Glutamatergic neuron (in vitro differentiated cells): ENCODE data around the gene GDI2. TPM values are rescaled to one million over a fixed set of nuclear protein-coding genes. Genes with fewer than 3 reads are reported as not detected.

Experiments used
- DNase-seq: peaks from one replicate; pipeline ENCODE4 v3.0.0; 2022
- H3K27ac Mint-ChIP-seq: one replicate; pipeline ENCODE4 v1.8.0; 2020; ENCODE audit warnings: mild to moderate bottlenecking, mixed read lengths, inconsistent platforms; ENCODE audit not compliant: unreplicated experiment
- H3K27me3 Mint-ChIP-seq: one replicate; pipeline ENCODE4 v1.8.0; 2020; ENCODE audit warnings: mild to moderate bottlenecking, moderate library complexity, mixed read lengths, inconsistent platforms; ENCODE audit not compliant: unreplicated experiment
- H3K36me3 Mint-ChIP-seq: one replicate; pipeline ENCODE4 v1.8.0; 2020; ENCODE audit warnings: mild to moderate bottlenecking, mixed read lengths, inconsistent platforms; ENCODE audit not compliant: unreplicated experiment
- H3K4me1 Mint-ChIP-seq: one replicate; pipeline ENCODE4 v1.8.0; 2020; ENCODE audit warnings: mild to moderate bottlenecking, low read depth, mixed read lengths, inconsistent platforms; ENCODE audit not compliant: unreplicated experiment
- H3K4me3 Mint-ChIP-seq: one replicate; pipeline ENCODE4 v1.8.0; 2020; ENCODE audit warnings: mild to moderate bottlenecking, mixed read lengths, inconsistent platforms; ENCODE audit not compliant: unreplicated experiment
- H3K9me3 Mint-ChIP-seq: one replicate; pipeline ENCODE4 v1.8.0; 2020; ENCODE audit warnings: mild to moderate bottlenecking, moderate library complexity, mixed read lengths, inconsistent platforms; ENCODE audit not compliant: unreplicated experiment
- total RNA-seq: library from RNA; stranded (reverse); fragmentation: NEBNext Ultra II Directional; extraction: Animal tissue kit (Norgen Biotek cat#: 25700); gene quantifications from one replicate; pipeline ENCODE4 v1.2.1, GENCODE V29; 2021; ENCODE audit not compliant: unreplicated experiment
- TF ChIP-seq, protein P1 (sequence below): fragments of 200-600 bp; sonication (generic); IDR thresholded peaks from one replicate; pipeline ENCODE4 v1.5.0; 2021; ENCODE audit not compliant: partially characterized antibody, unreplicated experiment

The GDI2 gene
- total RNA-seq, 1 donor from 2014 or later, result 294 TPM

DNA sequence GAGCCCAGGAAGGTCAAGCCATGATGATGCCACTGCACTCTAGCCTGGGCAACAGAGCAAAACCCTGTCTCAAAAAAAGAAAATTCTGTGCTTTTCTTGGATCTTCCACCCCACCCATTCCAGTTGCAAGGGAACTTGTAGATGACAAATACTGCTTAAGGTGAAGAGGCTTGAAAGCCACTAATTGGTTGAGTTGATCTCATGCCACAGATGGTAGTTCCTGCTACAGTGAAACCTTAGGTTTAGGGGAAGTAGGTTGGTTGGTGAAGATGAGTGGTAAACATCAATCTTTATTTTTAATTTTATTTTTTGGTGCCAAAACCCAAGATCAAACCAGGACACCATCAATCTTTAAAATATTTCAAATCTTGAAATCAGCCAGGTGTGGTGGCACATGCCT lies 2.9 kb upstream of the GDI2 start:
- DNase-seq, result no peak
- Mint-ChIP-seq H3K4me3 (no peak overlapping the region), H3K9me3 (peaks cover 7% of the 10 kb centered on the region), H3K4me1 (peaks cover 4% of the 10 kb centered on the region), H3K36me3 (no peaks in the 10 kb centered on the region), H3K27ac (no peak overlapping the region), H3K27me3 (peaks cover 5% of the 10 kb centered on the region)
- TF ChIP-seq, protein P1, sequence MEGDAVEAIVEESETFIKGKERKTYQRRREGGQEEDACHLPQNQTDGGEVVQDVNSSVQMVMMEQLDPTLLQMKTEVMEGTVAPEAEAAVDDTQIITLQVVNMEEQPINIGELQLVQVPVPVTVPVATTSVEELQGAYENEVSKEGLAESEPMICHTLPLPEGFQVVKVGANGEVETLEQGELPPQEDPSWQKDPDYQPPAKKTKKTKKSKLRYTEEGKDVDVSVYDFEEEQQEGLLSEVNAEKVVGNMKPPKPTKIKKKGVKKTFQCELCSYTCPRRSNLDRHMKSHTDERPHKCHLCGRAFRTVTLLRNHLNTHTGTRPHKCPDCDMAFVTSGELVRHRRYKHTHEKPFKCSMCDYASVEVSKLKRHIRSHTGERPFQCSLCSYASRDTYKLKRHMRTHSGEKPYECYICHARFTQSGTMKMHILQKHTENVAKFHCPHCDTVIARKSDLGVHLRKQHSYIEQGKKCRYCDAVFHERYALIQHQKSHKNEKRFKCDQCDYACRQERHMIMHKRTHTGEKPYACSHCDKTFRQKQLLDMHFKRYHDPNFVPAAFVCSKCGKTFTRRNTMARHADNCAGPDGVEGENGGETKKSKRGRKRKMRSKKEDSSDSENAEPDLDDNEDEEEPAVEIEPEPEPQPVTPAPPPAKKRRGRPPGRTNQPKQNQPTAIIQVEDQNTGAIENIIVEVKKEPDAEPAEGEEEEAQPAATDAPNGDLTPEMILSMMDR, result no peak

DNA sequence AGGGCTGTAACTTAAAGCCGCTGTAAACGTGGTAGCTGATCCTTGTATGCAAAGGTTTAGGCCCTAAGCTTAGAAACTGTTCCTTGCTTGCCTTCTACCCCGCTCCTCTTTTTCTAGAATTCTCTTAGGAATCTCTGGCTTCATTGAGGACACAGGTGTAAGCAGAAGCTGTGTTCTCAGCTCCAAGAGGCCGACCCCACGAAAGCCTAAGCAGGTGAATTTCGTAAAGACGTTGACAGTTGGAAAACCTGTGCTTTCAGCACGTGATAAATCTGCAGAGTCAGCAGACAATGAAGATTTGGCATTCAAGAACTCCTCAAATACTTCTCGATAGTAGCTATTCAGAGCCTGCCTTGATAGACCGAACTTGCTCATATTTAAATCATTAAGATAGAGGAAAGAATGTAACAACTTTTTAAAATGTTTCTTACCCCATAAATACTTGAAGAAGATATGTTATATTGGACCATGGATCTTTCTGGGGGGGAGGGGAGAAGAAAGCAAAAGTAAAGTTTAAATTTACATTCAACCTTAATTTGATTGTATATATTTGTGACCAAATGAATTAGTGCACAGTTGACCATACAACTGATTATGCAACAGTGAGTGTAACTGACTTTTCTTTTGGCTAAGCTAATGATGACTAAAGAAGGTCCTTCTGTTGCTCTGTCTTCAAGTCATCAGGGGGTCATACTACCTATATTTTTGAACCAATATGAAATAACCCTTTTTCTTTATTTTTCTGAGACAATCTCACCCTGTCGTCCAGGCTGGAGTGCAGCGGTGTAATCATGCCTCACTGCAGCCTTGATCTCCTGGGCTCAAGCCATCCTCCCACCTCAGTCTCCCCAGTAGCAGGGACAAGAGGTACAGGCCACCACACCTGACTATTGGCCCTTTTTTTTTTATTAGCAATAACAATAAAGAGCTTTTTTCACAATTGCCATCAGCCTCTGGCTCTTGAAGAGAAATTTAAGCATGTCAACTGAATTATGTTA lies 1.2 kb upstream of the GDI2 start:
- H3K36me3 Mint-ChIP-seq, result no peaks in the 10 kb centered on the region
- H3K4me3 Mint-ChIP-seq, result peak overlapping the region; percentile 85
- TF ChIP-seq, protein P1, result no peak
- H3K9me3 Mint-ChIP-seq, result peaks cover 5% of the 10 kb centered on the region
- H3K4me1 Mint-ChIP-seq, result peaks cover 14% of the 10 kb centered on the region
- peak overlapping the region; percentile 20 for H3K27ac Mint-ChIP-seq
- H3K27me3 Mint-ChIP-seq, result peaks cover 5% of the 10 kb centered on the region
- no peak for DNase-seq

DNA sequence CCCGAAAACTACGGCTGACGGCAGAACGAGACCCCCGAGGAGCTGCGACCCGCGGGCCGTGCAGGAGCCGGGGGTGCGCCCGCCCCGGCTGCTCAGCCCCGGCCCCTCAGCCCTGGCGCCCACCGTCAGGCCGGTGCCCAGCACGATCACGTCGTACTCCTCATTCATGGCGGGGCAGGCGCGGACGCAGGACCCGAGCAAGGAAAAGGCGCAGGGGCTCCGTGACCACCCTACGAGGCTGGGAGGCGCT lies 218 bp downstream of the GDI2 start:
- Mint-ChIP-seq H3K4me3 (peak overlapping the region; percentile 88), H3K27ac (peak overlapping the region; percentile 87), H3K36me3 (no peaks in the 10 kb centered on the region), H3K4me1 (peaks cover 17% of the 10 kb centered on the region), H3K9me3 (peaks cover 5% of the 10 kb centered on the region), H3K27me3 (peaks cover 4% of the 10 kb centered on the region)
- no peak for DNase-seq
- TF ChIP-seq, protein P1, result no peak

DNA sequence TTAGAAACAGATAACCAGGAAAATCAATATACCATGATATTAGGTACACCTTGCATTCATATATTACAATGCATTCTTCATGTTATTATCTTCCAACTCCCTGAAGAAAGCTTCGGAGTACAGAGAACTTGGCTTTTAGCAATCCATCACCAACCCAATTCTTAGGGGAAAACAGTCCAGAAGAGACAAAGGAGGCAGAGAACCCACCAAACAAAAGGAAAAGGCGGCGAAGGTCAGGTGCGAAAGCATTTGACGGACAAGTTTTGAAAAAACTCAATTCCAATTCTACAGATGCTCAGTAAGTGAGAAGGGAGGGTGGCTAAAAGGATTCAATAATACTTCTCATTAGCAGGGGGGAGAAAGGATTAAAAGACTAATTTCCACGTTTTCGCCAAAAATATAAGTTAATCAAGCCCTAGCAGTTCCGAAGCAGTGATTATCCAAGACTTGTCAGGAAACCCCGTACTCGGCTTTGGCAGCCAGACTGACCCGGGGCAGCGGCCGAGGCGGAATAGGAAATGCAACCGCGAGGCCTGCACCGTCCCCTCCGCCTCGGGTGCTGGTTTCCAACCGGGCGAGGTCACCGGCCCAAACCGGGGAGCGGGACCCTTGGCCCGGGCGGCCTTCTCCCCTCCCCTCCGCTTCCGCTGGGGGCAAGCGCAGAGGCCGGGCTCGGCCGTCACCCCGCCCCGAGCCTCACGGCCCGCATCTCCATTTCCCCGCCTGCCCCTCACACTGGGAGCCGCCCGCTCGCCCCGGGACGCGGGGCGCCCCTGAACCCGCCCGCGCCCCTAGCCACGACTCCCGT lies 747 bp downstream of the GDI2 start:
- peak; percentile 59 for DNase-seq
- peaks cover 4% of the 10 kb centered on the region for H3K27me3 Mint-ChIP-seq
- H3K4me3 Mint-ChIP-seq, result peak overlapping the region; percentile 93
- no peaks in the 10 kb centered on the region for H3K36me3 Mint-ChIP-seq
- H3K9me3 Mint-ChIP-seq, result peaks cover 5% of the 10 kb centered on the region
- H3K4me1 Mint-ChIP-seq, result peaks cover 19% of the 10 kb centered on the region
- TF ChIP-seq, protein P1, result no peak
- peak overlapping the region; percentile 95 for H3K27ac Mint-ChIP-seq
